Activated T-cell treated with anti-CD3 and anti-CD28 coated beads, Interleukin-2, amount 50 U/mL, for 1 hour (primary cell): ENCODE data around the gene KCNG2.
"Not testable (repeated sequence)": the region's sequence is repeated elsewhere in the genome, so short reads cannot be mapped to it uniquely, and the experiment has no call there.

ENCODE experiments used
- DNase-seq: peaks from one replicate; pipeline ENCODE4 v3.0.0-alpha.2; 2020

The KCNG2 gene

GRCh38 chr18:79872527-79873444 is 75.0 kb downstream of the KCNG2 start:
- no peak for DNase-seq

GRCh38 chr18:79873449-79874110 is 75.8 kb downstream of the KCNG2 start:
- DNase-seq, result no peak

- no peak for DNase-seq
These were observed 77.1 kb downstream of the KCNG2 start for GRCh38 chr18:79874553-79875530.

GRCh38 chr18:79875531-79875919 is 77.8 kb downstream of the KCNG2 start:
- no peak for DNase-seq

- no peak for DNase-seq
These were observed 78.3 kb downstream of the KCNG2 start for GRCh38 chr18:79875931-79876461.

- no peak for DNase-seq
These were observed 78.8 kb downstream of the KCNG2 start for GRCh38 chr18:79876497-79876896.

- DNase-seq, result no peak
These were observed 79.7 kb downstream of the KCNG2 start for GRCh38 chr18:79877163-79878091.

GRCh38 chr18:79878246-79878645 is 80.5 kb downstream of the KCNG2 start:
- DNase-seq, result not testable (repeated sequence)

GRCh38 chr18:79878741-79879378 is 81.1 kb downstream of the KCNG2 start:
- DNase-seq, result no peak

GRCh38 chr18:79879566-79879965 is 81.8 kb downstream of the KCNG2 start:
- no peak for DNase-seq

- DNase-seq, result no peak
These were observed 84.0 kb downstream of the KCNG2 start for GRCh38 chr18:79881695-79882094.

GRCh38 chr18:79882522-79883241 is 84.9 kb downstream of the KCNG2 start:
- no peak for DNase-seq

- no peak for DNase-seq
These were observed 85.9 kb downstream of the KCNG2 start for GRCh38 chr18:79883461-79884293.

GRCh38 chr18:79884294-79884962 is 86.7 kb downstream of the KCNG2 start:
- DNase-seq, result no peak

GRCh38 chr18:79884963-79885728 is 87.4 kb downstream of the KCNG2 start:
- no peak for DNase-seq

GRCh38 chr18:79887181-79888000 is 89.7 kb downstream of the KCNG2 start:
- no peak for DNase-seq

GRCh38 chr18:79888016-79888415 is 90.3 kb downstream of the KCNG2 start:
- DNase-seq, result no peak
